ENCODE data around the gene MYOF.

MYOF gene

DNA sequence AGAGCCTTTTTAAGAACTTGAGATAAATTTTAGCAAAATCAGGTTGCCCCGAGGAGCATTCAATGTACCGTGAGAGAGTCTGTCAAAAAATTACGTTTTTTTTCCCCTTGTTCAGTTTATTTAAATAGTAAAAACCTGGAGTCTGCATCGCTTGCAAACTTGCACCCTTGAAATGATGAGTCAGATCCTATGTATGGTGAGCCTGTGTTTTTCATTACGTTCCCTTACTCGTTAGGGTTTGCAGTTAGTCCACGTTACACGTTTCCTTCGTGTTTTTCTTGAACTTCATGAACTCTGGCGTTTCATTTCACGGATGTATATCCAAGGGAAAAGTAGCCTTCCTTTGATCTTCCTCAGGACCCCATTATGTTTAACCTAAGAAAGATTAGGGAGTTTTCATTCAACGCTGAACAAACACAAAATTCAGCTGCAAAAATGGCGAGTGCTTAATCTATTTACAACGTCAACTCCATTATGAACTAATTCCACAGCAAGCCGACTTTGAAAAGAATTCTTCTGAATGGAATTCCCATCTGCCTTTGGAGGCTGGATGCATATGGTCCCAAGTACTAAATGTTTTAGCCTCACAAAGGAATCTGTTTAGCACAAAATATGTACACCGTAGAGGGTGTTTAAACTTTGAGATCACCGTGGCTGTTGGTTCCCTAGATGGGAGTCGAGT, 182.4 kb downstream of the MYOF start:
- DNase-seq (ENCODE audit: insufficient read length, low spot score): no peak
- FAIRE-seq: no peak
- TF ChIP-seq, protein P1, sequence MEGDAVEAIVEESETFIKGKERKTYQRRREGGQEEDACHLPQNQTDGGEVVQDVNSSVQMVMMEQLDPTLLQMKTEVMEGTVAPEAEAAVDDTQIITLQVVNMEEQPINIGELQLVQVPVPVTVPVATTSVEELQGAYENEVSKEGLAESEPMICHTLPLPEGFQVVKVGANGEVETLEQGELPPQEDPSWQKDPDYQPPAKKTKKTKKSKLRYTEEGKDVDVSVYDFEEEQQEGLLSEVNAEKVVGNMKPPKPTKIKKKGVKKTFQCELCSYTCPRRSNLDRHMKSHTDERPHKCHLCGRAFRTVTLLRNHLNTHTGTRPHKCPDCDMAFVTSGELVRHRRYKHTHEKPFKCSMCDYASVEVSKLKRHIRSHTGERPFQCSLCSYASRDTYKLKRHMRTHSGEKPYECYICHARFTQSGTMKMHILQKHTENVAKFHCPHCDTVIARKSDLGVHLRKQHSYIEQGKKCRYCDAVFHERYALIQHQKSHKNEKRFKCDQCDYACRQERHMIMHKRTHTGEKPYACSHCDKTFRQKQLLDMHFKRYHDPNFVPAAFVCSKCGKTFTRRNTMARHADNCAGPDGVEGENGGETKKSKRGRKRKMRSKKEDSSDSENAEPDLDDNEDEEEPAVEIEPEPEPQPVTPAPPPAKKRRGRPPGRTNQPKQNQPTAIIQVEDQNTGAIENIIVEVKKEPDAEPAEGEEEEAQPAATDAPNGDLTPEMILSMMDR (IDR thresholded peaks at IDR 0.05; ENCODE audit: insufficient read depth, missing control alignments): no peak

- TF ChIP-seq, protein P1 (IDR thresholded peaks at IDR 0.05; ENCODE audit: insufficient read depth, missing control alignments): no peak
- DNase-seq (ENCODE audit: insufficient read length, low spot score) (no peak), FAIRE-seq (no peak)
Measured at GRCh38 chr10:93299195-93299594, 182.9 kb downstream of the MYOF start.

DNA sequence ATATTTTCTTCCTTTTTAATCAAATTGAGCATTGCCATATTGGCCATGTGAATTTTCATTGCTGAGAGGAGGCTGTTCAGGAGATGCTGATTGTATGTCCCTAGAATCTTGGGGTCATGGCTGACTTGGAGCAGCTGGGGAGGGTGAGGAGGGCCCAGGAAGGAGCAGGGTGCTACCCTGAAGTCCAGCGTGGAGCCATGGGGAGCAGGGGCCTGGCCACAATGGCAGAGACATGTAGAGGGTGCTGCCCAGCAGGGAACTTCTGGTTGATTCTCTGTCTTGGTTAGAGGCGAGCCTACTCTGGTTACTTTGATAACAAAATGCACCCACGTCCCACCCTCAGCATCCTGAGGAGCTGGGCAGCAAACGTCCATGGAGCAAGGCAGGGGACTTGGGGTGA, 186.0 kb downstream of the MYOF start:
- no peak for DNase-seq (ENCODE audit: insufficient read length, low spot score)
- TF ChIP-seq, protein P1 (IDR thresholded peaks at IDR 0.05; ENCODE audit: insufficient read depth, missing control alignments): no peak
- no peak for FAIRE-seq

- TF ChIP-seq, protein P1 (IDR thresholded peaks at IDR 0.05; ENCODE audit: insufficient read depth, missing control alignments): no peak
- no peak for FAIRE-seq
- DNase-seq (ENCODE audit: insufficient read length, low spot score): no peak
Measured at GRCh38 chr10:93293999-93294398, 188.1 kb downstream of the MYOF start.

DNA sequence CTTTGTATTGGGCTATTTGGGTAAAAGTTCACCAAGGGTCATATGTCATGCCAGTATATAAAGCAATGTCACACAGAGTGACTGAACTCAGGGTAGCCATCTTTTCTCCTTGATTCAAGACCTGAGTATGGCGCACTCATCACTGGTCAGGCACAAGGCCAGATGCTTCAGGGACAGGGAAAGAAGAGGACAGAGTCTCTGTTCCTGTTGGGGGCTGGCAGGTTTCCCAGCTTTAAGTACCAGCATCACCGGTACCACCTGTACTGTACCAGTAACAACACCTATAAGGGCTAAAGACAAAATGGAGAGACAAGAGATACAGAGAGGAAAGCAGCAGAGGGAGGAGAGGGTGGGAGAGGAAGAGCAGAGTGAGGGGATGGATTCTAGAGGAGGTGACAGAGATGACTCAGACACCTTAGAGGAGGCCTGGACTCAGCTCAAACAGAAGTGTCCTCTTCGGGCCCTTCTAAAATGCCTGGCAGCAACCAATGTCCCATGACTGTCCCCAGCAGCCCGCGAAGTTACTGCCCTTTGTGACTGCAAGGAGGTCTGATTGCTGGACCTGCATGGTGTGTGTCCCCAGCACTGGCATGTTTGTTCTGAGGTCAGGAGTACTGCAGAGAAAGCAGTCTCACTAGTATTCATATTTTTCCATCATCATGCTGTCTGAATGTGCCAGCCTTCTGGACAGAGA, 191.3 kb downstream of the MYOF start:
- FAIRE-seq (no peak), DNase-seq (ENCODE audit: insufficient read length, low spot score) (no peak)
- TF ChIP-seq, protein P1 (IDR thresholded peaks at IDR 0.05; ENCODE audit: insufficient read depth, missing control alignments): no peak

GRCh38 chr10:93288679-93289634, 193.2 kb downstream of the MYOF start:
- DNase-seq (ENCODE audit: insufficient read length, low spot score) (peak; percentile 47), FAIRE-seq (peak; percentile 55)
- TF ChIP-seq, protein P1 (IDR thresholded peaks at IDR 0.05; ENCODE audit: insufficient read depth, missing control alignments): peak; percentile 84

Data from D721Med (cell line).